Germinal center (tissue), 1 donor: Measurements from ENCODE around the gene MBD3.
"Not testable (repeated sequence)": the region's sequence is repeated elsewhere in the genome, so short reads cannot be mapped to it uniquely, and the experiment has no call there.

Source experiments
- DNase-seq: peaks from one replicate; pipeline ENCODE4 v3.0.0; 2012; ENCODE audit warnings: mixed read lengths, low spot score

The MBD3 gene

GRCh38 chr19:1538978-1539377, 53.7 kb downstream of the MBD3 start:
- DNase-seq, result no peak

GRCh38 chr19:1535699-1536098, 57.0 kb downstream of the MBD3 start:
- DNase-seq, result not testable (repeated sequence)

GRCh38 chr19:1534972-1535371, 57.7 kb downstream of the MBD3 start:
- no peak for DNase-seq

- DNase-seq, result no peak
Observed at GRCh38 chr19:1533510-1534150, 59.0 kb downstream of the MBD3 start.

GRCh38 chr19:1532003-1532402, 60.7 kb downstream of the MBD3 start:
- DNase-seq, result no peak

GRCh38 chr19:1531587-1531986, 61.1 kb downstream of the MBD3 start:
- DNase-seq, result no peak

GRCh38 chr19:1530856-1531255, 61.8 kb downstream of the MBD3 start:
- not testable (repeated sequence) for DNase-seq

GRCh38 chr19:1529430-1529816, 63.2 kb downstream of the MBD3 start:
- DNase-seq, result no peak

GRCh38 chr19:1528596-1529429, 63.9 kb downstream of the MBD3 start:
- no peak for DNase-seq

GRCh38 chr19:1527650-1528309, 64.9 kb downstream of the MBD3 start:
- DNase-seq, result no peak

GRCh38 chr19:1526979-1527649, 65.6 kb downstream of the MBD3 start:
- no peak for DNase-seq

GRCh38 chr19:1526066-1526778, 66.4 kb downstream of the MBD3 start:
- DNase-seq, result no peak

- no peak for DNase-seq
Observed at GRCh38 chr19:1525343-1525742, 67.3 kb downstream of the MBD3 start.

GRCh38 chr19:1524972-1525325, 67.7 kb downstream of the MBD3 start:
- DNase-seq, result no peak

- DNase-seq, result no peak
Observed at GRCh38 chr19:1524287-1524971, 68.2 kb downstream of the MBD3 start.
